ENCODE results near the gene ACER2. TPM values are rescaled to one million over a fixed set of nuclear protein-coding genes. Genes with fewer than 3 reads are reported as not detected.

Gene ACER2
- total RNA-seq, result 1.8 and 2.1 TPM in 2 replicates

DNA sequence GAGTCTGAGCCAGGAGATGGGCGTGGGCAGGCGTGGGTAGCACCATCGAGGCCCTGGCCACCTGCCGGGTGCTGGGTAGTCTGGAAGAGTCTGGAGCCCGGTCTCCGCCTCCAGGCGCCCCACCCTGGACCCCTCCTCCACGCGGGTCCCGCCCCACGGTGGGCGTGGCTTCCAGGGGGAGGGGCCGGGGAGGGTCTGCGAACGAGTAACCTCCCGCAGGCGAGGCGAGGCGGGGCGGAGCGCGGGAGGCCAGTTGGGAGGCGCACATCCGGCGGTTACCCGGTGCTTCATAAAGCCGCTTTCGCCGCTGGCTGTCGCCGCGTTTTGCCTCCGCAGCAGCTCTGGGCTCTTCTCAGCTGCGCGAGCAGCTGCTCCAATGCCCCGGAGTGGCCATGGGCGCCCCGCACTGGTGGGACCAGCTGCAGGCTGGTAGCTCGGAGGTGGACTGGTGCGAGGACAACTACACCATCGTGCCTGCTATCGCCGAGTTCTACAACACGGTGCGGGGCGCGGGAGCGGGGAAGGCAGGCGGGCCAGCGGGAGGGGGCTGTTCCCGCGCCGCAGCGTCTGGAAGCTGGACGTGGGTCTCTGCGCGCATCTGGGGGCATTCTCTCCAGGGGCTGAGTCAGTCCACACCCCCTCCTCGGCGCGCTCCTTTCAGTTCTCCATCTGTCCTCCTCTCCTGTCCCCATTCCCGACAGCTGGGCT is at the start of gene ACER2:
TSS of gene ACER2 (plus strand) at position 317 of the 708 bp plus-strand sequence. CDS start at position 393, 76 bp downstream.

Other genes starting within 250 kb of the ACER2 start
- gene DENND4C, start 178.3 kb upstream of the ACER2 start, total RNA-seq, result 79.1 and 80.3 TPM in 2 replicates
- 1,443 and 1,669 TPM in 2 replicates for gene RPS6, start 28.8 kb upstream of the ACER2 start, total RNA-seq